NCI-H1436 treated with DMSO at 0.1 percent for 48 hours (cell line): ENCODE measurements around the gene FLT3LG.
"Not testable (repeated sequence)": the region's sequence is repeated elsewhere in the genome, so short reads cannot be mapped to it uniquely, and the experiment has no call there.

Experiments
- DNase-seq: peaks from one replicate; lab custom pipeline; 2025; lab: John Stamatoyannopoulos, UW

The FLT3LG gene

DNA sequence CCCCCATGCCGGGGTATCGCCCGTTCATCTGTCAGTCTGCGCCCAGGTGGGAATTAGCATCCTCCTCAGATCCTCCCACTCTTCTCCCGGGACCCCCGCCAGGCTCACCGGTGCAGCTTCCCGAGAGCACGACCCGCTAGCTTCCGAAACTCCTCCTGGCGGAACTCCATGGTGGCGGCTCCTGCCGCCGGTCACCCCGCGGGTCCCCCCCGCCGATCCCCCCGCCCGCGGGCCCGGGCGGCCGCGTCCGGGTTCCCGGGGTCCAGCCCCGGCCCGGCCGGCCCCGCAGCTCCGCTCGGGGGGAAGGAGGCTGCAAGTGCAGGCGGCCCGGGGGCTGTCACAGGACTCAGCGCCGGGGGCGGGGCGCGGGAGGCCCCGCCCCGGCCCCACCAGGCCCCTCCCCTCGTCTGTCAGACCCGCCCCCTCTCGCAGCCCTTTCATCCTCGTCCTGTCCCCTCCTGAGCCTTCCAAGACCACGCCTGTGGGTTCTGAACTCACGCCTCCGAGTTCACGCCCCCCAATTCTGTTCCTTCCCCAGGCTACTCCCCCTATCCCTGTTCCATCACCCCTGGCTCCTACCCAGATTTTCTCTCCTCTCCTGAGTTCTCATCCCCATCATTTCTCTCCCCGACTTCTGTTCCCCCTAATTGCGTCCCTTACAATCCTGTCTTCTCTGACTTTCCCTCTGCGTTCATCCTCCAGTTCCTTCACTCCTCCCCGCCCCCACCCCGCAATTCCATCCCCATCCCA lies 32.6 kb upstream of the FLT3LG start, which contains the start of gene SLC17A7:
SLC17A7 (minus strand) TSS at position 318 of the 750 bp plus-strand sequence; CDS start at position 170, 148 bp downstream.
- no peak for DNase-seq

DNA sequence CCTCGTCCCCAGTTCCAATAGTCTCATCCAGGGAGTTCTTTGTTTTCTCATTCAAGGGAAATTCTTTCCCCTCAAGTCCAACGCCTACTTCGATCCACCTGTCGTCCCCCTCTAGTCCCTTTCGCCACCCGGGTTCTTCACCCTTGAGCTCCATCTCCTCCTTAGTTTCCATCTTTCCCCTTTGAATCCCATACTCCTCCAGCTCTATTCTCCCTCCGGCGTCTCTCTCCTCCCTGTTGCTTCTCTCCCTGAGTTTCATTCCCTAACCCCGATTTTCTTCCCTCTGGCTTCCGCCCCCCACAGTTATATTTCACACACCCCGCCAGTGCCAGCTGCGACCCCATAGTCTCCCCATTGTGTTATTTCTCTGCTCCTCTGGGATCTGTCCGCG lies 32.1 kb upstream of the FLT3LG start:
- DNase-seq, result no peak

DNA sequence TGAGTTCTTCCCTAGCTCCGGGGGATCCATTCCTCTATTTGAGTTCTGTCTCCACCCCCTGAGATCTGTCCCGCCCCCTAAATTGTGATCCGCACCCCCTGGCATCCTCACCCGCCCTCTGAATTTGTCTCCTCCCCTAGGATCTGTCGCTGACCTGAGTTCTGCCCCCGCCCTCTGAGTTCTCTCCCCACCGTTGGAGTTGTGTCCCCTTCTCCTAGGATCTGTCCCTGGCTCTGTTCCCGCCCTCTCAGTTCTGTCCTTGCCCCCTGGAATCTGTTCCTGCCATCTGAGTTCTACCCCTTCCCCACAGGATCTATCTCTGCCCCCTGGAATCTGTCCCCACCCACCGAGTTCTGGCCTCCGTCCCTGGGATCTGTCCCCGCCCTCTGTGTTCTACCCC lies 31.7 kb upstream of the FLT3LG start:
- no peak for DNase-seq

DNA sequence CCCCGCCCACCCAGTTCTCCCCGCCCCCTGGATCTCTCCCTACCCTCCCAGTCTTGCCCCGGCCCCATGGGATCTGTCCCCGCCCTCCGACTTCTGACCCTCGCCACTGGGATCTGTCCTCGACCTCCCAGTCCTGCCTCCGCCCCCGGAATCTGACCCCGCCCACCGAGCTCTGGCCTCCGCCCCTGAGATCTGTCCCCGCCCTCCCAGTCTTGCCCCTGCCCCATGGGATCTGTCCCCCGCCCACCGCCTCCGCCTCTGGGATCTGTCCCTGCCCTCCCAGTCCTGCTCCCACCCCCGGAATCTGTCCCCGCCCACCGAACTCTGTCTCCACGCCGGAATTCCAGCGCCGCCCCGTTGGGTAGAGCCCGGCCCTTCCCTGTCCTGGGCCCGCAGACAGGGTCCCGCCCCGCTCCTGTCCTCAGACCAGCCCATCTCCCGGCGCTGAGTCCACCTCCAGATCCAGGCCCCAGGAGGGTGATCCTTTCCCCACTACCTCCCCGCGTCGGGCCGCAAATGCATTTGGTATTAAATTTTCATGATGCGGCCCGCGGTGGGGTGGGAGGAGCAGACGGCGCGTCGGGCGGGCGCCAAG lies 31.1 kb upstream of the FLT3LG start:
- no peak for DNase-seq

DNA sequence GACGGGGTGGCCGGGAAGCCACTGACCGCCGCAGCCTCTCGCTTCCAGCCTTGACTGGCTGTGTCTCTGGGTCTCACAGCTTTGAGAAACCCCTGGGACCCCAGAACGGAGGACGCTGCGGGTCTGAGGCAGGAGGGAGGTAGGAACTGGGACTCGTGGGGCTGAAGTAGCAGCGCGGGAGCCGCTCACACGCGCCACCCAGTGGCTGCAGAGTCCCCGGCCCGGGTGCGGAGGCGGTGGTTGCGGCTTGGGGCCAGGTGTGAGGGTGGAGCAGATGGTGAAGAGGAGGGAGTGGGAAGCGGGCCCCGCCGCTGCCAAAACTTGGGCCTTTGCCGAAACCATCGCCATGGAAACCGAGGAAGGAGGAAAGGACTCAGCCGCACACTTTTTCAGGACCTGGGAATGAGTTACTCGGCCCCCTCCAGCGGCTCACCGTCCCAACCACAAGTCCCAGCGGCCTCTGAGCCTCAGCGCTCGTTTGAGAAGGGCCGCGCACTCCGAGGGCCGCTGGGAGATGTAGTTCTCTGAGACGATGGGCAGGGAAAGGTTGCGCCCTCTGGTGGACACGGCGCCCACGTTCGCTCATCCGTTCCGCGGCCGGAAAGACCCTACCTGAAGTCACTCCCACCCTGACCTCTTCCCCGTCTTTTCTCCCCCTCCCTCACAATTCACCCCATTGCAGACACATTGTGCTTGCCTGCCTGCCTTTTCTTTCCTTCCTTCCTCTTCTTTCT lies 30.5 kb upstream of the FLT3LG start:
- peak; percentile 87 for DNase-seq

- DNase-seq, result not testable (repeated sequence)
Measured at GRCh38 chr19:49444100-49444700, 29.8 kb upstream of the FLT3LG start.

DNA sequence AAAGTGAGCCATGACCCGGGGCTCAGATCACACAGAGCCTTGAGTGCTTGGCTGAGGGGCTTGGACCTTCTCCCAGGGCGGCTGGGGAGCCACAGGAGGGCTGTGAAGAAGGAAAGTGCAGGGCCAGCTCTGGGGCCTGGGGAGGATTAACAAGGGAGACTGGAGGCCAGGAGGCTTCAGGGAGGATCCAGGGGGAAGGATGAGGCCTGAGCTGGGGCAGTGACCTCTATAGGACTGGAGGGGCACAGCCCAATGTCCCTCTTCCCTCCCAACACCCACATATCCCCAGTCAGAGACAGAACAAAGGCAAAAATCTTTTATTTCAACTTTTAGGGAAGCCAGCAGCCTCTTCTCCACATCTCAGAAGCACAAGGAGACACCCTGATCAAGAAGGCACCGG lies 28.0 kb upstream of the FLT3LG start:
- DNase-seq, result no peak

- DNase-seq, result no peak
Measured at GRCh38 chr19:49447485-49448431, 26.3 kb upstream of the FLT3LG start.

DNA sequence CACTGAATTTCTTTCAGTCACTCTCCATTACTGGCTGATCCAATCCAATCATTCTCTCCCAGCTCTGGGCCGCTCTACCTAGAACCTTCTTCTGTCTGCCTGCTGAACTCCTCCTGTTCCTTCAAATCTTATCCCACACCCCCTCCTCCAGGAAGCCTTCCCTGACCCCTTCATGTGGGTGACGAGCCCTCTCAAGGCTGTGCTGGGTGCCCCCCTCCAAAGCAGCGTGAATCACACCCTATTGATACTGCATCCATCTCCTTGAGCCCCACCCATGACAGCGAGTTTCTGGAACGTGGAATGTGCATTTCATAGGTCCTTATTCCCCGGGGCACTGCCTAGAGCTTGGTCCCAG lies 25.6 kb upstream of the FLT3LG start:
- no peak for DNase-seq

GRCh38 chr19:49450405-49450804 lies 23.6 kb upstream of the FLT3LG start:
- DNase-seq, result no peak

DNA sequence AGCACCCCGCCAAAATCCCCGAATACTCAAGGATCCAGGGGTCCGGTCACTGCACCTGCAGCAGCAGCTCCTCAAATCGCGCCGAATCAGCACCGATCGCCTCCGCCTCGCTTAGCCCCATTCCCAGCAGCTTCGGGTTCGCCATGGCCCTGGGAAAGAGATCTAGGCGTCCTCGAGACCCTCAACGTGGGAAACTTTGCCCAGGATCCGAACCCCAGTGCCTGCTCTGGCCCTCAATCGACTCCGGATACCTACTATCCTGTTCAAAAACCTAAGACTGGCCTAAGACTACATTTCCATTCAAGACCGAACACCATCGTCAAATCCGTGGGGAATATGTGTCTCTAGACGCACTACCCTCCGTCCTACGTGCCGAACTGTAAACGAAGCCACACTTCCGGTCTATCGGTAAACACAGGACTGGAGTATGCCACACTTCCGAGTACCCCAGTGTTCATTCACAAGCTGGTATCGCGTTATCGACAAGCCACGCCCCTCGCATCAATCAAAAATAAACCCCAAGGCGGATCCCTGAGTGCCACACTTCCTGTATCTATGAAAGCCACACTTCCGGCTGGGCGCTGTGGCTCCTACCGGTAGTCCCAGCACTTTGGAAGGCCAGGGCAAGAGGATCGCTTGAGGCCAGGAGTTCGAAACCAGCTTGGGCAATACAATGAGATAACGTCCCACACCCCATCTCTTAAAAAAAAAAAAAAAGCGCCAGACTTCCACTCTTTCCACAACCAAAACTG lies 22.4 kb upstream of the FLT3LG start, which contains the start of gene PIH1D1:
PIH1D1 (minus strand) TSS at position 385 of the 752 bp plus-strand sequence; CDS start at position 145, 240 bp downstream.
- DNase-seq, result peak; percentile 100

DNA sequence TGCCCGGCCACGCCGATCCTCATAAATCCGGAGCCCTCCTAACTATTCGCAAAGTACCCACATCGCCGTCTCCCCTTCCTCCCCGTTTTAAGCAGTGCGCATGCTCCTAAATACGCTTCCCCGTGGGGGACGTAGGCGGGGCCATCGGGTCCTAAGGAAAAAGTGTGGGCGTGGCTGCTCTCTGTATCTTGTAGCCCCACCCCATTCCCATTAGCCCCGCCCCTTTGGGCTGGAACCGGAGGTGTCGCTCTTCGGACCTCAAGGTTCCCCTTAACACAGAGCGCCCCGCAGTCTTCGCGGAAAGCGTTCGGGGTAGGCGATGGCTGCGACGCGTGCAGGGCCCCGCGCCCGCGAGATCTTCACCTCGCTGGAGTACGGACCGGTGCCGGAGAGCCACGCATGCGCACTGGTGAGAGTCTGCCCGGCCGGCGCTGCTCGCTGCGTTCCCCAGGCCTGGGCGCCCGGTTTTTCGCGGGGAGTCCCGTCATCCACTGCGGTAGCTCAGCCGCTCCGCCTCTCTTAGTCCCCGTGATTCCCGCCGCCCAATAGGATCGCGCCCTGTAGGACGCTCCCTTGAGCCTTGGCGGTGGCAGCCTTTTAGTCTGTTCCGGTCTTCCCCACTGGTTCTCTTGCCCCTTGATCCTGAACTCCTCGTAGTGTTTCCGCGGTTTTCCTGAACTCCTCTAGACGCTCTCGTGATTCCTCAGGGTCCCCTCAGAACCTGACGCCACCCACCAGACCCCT lies 20.8 kb upstream of the FLT3LG start, which contains the start of gene ALDH16A1:
ALDH16A1 (plus strand) TSS at position 213 of the 744 bp plus-strand sequence; CDS start at position 320, 107 bp downstream.
- peak; percentile 98 for DNase-seq

- DNase-seq, result no peak
Measured at GRCh38 chr19:49453757-49454240, 20.2 kb upstream of the FLT3LG start.

GRCh38 chr19:49455773-49456172 lies 18.2 kb upstream of the FLT3LG start:
- no peak for DNase-seq

GRCh38 chr19:49456326-49456725 lies 17.7 kb upstream of the FLT3LG start:
- DNase-seq, result no peak

DNA sequence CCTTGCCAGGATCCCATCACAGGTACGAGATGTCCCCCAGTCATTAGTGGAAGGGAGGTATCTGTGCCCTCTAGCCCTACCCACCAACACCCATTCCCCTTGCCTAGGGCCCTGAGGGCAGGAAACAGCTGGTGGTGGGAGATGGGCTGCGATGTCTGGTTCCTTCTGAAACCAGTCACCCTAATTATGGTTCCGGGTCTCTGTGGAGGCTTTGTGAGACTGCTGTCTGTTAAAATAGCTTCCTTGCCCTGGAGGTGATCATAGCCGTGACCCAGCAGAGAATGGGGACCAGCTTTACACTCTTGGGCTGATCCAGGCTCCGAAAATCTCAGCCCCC lies 15.5 kb upstream of the FLT3LG start:
- DNase-seq, result no peak

DNA sequence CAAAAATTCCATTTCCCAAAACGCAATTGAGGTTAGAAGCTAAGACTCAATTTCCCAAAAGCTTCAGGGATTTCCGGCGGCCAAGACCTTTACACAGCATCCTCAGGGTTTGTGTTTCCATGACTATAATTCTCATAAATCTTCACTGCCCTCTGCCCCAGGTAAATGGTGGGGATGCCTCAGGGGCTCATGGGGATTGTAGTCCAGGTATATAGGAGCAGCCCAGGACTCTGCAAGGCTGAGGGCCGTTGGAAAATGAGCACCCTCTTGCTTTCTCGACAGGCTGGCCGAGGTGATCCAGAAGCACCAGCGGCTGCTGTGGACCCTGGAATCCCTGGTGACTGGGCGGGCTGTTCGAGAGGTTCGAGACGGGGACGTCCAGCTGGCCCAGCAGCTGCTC lies 14.6 kb upstream of the FLT3LG start:
- DNase-seq, result no peak

GRCh38 chr19:49461130-49461529 lies 12.9 kb upstream of the FLT3LG start:
- DNase-seq, result not testable (repeated sequence)

- DNase-seq, result no peak
Measured at GRCh38 chr19:49461656-49462055, 12.4 kb upstream of the FLT3LG start.

DNA sequence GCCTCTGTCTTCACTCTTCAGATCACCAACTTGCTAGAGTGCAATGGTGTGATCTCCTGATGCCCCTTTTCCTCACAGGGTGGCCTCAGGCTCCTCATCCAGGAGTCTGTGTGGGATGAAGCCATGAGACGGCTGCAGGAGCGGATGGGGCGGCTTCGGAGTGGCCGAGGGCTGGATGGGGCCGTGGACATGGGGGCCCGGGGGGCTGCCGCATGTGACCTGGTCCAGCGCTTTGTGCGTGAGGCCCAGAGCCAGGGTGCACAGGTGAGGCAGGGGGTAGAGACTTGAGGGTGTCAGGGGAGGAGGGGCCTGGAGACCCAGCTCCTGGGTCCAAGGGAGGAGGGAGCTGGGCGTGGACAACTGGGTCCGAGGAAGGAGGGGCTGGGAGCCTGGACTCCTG lies 11.5 kb upstream of the FLT3LG start:
- no peak for DNase-seq
